ENCODE measurements around the gene NPHS1. TPM values are rescaled to one million over a fixed set of nuclear protein-coding genes. Genes with fewer than 3 reads are reported as not detected.

Gene NPHS1
- total RNA-seq, 4 donors from 2014 or later: 0.14 TPM; not detected in 3

DNA sequence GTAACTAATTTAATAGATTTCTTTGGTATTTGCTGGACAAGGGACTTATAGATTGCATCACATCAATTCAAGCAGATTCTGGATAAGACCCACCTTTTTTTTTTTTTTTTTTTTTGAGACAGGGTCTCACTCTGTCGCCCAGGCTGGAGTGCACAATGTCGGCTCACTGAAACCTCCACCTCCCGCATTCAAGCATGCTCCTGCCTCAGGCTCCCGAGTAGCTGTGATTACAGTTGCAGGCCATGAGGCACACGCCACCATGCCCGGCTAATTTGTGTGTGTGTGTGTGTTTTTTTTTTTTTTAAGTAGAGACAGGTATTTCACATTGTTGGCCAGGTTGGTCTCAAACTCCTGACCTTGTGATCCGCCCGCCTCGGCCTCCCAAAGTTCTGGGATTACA is 35.5 kb downstream of the NPHS1 start:
- H3K4me1 ChIP-seq: no peaks in the 10 kb centered on the region
- no peak overlapping the region for H3K4me3 ChIP-seq
- no peaks in the 10 kb centered on the region for H3K9me3 ChIP-seq
- H3K36me3 ChIP-seq: no peaks in the 10 kb centered on the region
- TF ChIP-seq POLR2A (IDR thresholded peaks at IDR 0.05): no peak
- TF ChIP-seq, protein P1, sequence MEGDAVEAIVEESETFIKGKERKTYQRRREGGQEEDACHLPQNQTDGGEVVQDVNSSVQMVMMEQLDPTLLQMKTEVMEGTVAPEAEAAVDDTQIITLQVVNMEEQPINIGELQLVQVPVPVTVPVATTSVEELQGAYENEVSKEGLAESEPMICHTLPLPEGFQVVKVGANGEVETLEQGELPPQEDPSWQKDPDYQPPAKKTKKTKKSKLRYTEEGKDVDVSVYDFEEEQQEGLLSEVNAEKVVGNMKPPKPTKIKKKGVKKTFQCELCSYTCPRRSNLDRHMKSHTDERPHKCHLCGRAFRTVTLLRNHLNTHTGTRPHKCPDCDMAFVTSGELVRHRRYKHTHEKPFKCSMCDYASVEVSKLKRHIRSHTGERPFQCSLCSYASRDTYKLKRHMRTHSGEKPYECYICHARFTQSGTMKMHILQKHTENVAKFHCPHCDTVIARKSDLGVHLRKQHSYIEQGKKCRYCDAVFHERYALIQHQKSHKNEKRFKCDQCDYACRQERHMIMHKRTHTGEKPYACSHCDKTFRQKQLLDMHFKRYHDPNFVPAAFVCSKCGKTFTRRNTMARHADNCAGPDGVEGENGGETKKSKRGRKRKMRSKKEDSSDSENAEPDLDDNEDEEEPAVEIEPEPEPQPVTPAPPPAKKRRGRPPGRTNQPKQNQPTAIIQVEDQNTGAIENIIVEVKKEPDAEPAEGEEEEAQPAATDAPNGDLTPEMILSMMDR (IDR thresholded peaks at IDR 0.05): no peak
- no peak overlapping the region for H3K27ac ChIP-seq
- intact Hi-C loops (cut with DNase I; ENCODE audit: low total_unique reads): no loop called here
- no peak for DNase-seq
- H3K27me3 ChIP-seq: no peaks in the 10 kb centered on the region

- Histone ChIP-seq H3K27ac (no peak overlapping the region), H3K9me3 (no peaks in the 10 kb centered on the region), H3K27me3 (no peaks in the 10 kb centered on the region), H3K4me1 (no peaks in the 10 kb centered on the region), H3K4me3 (no peak overlapping the region), H3K36me3 (no peaks in the 10 kb centered on the region)
- no peak for TF ChIP-seq POLR2A (IDR thresholded peaks at IDR 0.05)
- TF ChIP-seq, protein P1 (IDR thresholded peaks at IDR 0.05): no peak
- no peak for DNase-seq
- intact Hi-C loops (cut with DNase I; ENCODE audit: low total_unique reads): no loop called here
Measured at GRCh38 chr19:35816262-35816661, 36.0 kb downstream of the NPHS1 start.

GRCh38 chr19:35813043-35813890 is 39.0 kb downstream of the NPHS1 start:
- no peak overlapping the region for H3K4me3 ChIP-seq
- H3K9me3 ChIP-seq: no peaks in the 10 kb centered on the region
- no peaks in the 10 kb centered on the region for H3K27me3 ChIP-seq
- H3K4me1 ChIP-seq: no peaks in the 10 kb centered on the region
- no peak for DNase-seq
- intact Hi-C loops (cut with DNase I; ENCODE audit: low total_unique reads): no loop called here
- TF ChIP-seq, protein P1 (IDR thresholded peaks at IDR 0.05): no peak
- no peak for TF ChIP-seq POLR2A (IDR thresholded peaks at IDR 0.05)
- H3K36me3 ChIP-seq: no peaks in the 10 kb centered on the region
- H3K27ac ChIP-seq: no peak overlapping the region

GRCh38 chr19:35812220-35813042 is 39.9 kb downstream of the NPHS1 start, which contains the start of gene PRODH2:
Gene PRODH2 (minus strand): TSS chr19:35812845. CDS start chr19:35812805, 40 bp downstream.
- TF ChIP-seq POLR2A (IDR thresholded peaks at IDR 0.05): no peak
- TF ChIP-seq, protein P1 (IDR thresholded peaks at IDR 0.05): no peak
- Histone ChIP-seq H3K4me3 (no peak within 1 kb of the TSS), H3K9me3 (no peaks in the 10 kb centered on the region), H3K27ac (no peak within 1 kb of the TSS), H3K36me3 (no peaks in the 10 kb centered on the region), H3K4me1 (no peaks in the 10 kb centered on the region), H3K27me3 (no peaks in the 10 kb centered on the region)
- intact Hi-C loops (cut with DNase I; ENCODE audit: low total_unique reads): no loop called here
- DNase-seq: no peak

Measured in uterus (tissue), 4 donors.